Measurements from ENCODE around the gene C11orf52.

Gene C11orf52

GRCh38 chr11:111906680-111907079, 12.0 kb upstream of the C11orf52 start:
- DNase-seq (ENCODE audit: low spot score), result no peak
- TF ChIP-seq CTCF (IDR thresholded peaks at IDR 0.05; ENCODE audit: extremely low read depth, missing control alignments), result no peak

DNA sequence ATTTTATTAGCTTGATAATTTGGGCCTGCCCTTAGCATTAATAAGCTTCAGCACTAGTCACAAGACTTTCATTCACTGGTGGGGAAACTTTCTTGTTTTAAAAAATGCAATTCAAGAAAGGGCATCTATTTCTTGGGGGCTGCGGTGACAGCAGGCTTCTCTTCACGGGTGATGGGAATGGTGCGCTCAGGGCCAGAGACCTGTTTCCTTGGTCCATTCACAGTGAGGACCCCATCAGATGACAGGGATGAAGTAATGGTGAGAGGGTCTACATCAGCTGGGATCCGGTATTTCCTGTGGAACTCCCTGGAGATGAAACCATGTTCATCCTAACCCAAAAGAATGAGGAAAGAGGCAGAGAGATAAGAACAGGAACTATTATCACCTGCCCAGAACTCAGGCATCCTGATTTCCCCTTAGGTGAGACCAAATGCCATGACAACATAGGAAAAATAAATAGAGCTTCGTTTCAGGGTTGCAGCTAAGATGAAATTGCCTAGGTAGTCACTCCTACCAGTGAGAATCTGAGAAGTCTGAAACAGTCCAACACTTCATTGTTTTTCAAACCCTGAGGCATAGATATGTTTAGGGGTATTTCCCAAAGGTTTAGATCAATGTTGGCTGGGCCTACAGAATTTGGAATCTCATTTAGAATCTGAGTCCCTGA, 9.9 kb upstream of the C11orf52 start:
- TF ChIP-seq CTCF (IDR thresholded peaks at IDR 0.05; ENCODE audit: extremely low read depth, missing control alignments), result no peak
- no peak for DNase-seq (ENCODE audit: low spot score)

- no peak for DNase-seq (ENCODE audit: low spot score)
- TF ChIP-seq CTCF (IDR thresholded peaks at IDR 0.05; ENCODE audit: extremely low read depth, missing control alignments), result no peak
Measured at GRCh38 chr11:111909378-111909777, 9.3 kb upstream of the C11orf52 start.

DNA sequence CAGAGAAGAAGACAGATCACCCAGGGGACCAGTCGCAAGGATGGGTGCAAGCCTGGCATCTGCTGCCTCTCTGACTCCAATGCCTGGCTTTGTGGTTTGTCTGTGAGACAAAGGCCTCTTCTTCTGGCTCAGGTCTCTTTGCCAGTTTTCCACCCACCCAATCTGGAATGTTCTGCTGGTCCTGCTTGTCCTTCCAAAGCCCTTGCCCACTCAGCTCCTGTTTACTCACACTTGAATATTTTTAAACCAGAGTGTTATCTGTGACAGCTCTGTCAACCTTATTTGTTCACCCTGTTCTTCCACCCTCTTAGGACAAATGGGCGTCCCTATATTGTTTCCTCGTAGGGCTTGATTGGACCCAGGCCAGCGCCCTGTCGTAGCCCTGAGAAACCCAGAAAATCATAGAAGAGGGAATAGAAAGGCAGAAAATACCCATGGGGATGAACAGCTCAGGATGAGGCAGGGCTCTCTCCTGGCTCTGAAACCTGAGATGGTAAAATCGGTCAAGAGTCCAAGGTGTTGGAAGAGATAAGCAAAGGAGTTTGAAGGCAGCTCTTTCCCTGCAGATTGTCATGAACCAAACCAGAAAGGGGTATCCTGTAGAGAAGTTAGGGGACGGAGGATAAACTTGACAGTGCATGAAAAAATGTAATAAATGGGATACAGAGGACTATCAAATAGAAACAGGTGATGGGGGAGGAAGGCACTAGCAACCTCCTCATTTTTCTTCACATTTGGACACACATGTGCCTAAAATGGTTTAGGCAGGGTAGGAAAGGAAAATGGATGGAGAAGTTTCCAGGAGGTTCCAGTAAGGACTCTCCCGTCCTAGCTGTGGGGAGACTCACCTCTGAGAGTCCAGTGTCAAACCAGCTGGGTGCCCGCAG, 7.8 kb upstream of the C11orf52 start:
- TF ChIP-seq CTCF (IDR thresholded peaks at IDR 0.05; ENCODE audit: extremely low read depth, missing control alignments), result no peak
- DNase-seq (ENCODE audit: low spot score), result no peak

GRCh38 chr11:111911563-111912401, 6.9 kb upstream of the C11orf52 start, which contains the start of gene CRYAB:
TSS of gene CRYAB (minus strand) at chr11:111911770. CDS start at chr11:111911724, 46 bp downstream.
- no peak for TF ChIP-seq CTCF (IDR thresholded peaks at IDR 0.05; ENCODE audit: extremely low read depth, missing control alignments)
- DNase-seq (ENCODE audit: low spot score), result no peak

GRCh38 chr11:111912535-111912934, 6.2 kb upstream of the C11orf52 start, which contains the start of gene HSPB2:
TSS of gene HSPB2 (plus strand) at chr11:111912734. CDS start at chr11:111912830, 96 bp downstream.
- DNase-seq (ENCODE audit: low spot score), result no peak
- TF ChIP-seq CTCF (IDR thresholded peaks at IDR 0.05; ENCODE audit: extremely low read depth, missing control alignments), result no peak

Measured in GM20000 (cell line).